Activated naive CD4-positive, alpha-beta T cell treated with anti-CD3 and anti-CD28 coated beads for 36 hours (primary cell): ENCODE measurements around the gene PCCA. TPM values are rescaled to one million over a fixed set of nuclear protein-coding genes. Genes with fewer than 3 reads are reported as not detected.
"Not testable (repeated sequence)": the region's sequence is repeated elsewhere in the genome, so short reads cannot be mapped to it uniquely, and the experiment has no call there.

ENCODE experiments used
- CTCF ChIA-PET: fragments of 350-600 bp; sonication (Branson Sonifier 250); formaldehyde crosslinking; loops from one replicate; lab custom pipeline; 2021; ENCODE audit warnings: antibody characterized with exemption; lab: Charles Lee
- DNase-seq: peaks from one replicate; pipeline ENCODE4 v3.0.0-alpha.2; 2020
- H3K27ac Mint-ChIP-seq: one replicate; pipeline ENCODE4 v1.8.0; 2021; ENCODE audit warnings: mild to moderate bottlenecking, mixed read lengths
- H3K27me3 Mint-ChIP-seq: one replicate; pipeline ENCODE4 v1.8.0; 2021; ENCODE audit warnings: low read depth, mixed read lengths
- H3K36me3 Mint-ChIP-seq: one replicate; pipeline ENCODE4 v1.8.0; 2021; ENCODE audit warnings: low read depth, mixed read lengths
- H3K4me1 Mint-ChIP-seq: one replicate; pipeline ENCODE4 v1.8.0; 2021; ENCODE audit warnings: low read depth, mixed read lengths
- H3K4me3 Mint-ChIP-seq: one replicate; pipeline ENCODE4 v1.8.0; 2021; ENCODE audit warnings: mild to moderate bottlenecking, moderate library complexity, mixed read lengths
- H3K9me3 Mint-ChIP-seq: one replicate; pipeline ENCODE4 v1.8.0; 2021; ENCODE audit warnings: mixed read lengths
- intact Hi-C: fragments of 100-400 bp; cut with micrococcal nuclease; formaldehyde crosslinking; loops from one replicate; pipeline ENCODE4 v1.15.1; 2023
- total RNA-seq, 2 experiments: library from RNA; stranded (reverse); gene quantifications; one replicate each; pipeline ENCODE4 v1.2.3, GENCODE V29; 2021

Gene PCCA
- total RNA-seq, 2 experiments from 2014 or later, result 6.8 to 8.1 TPM

DNA sequence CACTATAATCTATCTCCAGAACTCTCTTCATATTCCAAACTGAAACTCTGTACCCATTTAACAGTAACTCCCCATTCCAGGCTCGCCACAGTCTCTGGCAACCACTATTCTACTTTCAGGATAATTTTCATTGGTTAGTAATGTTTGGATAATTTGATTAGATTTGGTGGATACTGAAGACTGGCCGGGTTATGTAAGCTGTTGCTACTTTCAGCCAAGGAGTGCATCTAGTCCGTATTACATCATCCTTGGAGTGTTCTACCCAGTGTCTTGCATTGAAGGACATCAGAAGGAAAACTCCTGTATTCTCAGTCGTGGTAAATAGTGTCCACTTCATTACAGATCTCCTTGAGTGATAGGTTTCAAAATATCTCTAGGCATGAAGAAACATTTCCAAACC is 60.5 kb downstream of the PCCA start:
- H3K9me3 Mint-ChIP-seq, result peaks cover 2% of the 10 kb centered on the region
- no peak for DNase-seq
- no peak overlapping the region for H3K4me3 Mint-ChIP-seq
- peaks cover 10% of the 10 kb centered on the region for H3K36me3 Mint-ChIP-seq
- H3K27me3 Mint-ChIP-seq, result no peaks in the 10 kb centered on the region
- no peak overlapping the region for H3K27ac Mint-ChIP-seq
- CTCF ChIA-PET, result no interaction called here
- no peaks in the 10 kb centered on the region for H3K4me1 Mint-ChIP-seq
- intact Hi-C loops, result no loop called here

DNA sequence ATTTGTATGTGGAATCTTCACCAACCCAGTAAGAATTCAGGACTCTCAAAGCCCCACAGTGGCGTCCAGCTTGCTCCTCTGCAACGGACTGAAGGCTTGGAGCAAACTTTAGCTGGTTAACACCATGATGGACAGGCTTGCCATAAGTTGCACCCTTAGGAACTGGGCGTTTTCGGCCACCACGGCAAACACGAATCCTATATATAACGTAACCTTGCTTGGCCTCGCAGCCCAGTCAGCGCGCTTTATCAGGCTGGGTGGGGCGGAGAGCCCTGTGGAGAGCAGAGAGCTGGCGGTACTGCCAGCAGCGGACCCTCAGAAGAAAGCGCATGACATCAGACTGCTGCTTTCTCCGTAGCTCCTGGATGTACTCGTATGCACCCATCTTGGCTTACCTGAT is 61.8 kb downstream of the PCCA start:
- DNase-seq, CTCF ChIA-PET: not testable (repeated sequence)

DNA sequence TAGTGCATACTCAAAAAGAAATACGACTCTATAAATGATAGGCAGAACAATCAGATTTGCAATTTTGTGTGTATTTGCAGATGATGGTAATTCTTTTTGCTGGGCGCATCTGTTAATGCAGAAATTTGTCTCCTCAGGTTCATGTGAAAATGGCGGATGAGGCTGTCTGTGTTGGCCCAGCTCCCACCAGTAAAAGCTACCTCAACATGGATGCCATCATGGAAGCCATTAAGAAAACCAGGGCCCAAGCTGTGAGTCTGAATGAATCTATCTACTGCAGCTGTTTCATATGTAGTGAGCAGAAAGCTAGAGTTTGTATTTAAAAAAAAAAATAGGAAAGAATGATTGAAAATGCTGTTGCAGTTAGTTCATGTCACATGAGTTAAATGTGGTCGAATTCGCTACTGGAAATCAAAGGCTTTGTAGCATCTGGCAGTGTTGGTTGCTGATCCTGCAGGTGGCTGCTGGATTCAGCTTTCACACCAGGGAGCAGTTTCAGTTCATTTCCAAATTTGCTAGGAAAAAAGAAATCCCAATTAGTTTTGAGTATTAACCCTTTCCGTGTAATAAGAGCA is 66.0 kb downstream of the PCCA start:
- Mint-ChIP-seq H3K9me3 (no peaks in the 10 kb centered on the region), H3K27me3 (no peaks in the 10 kb centered on the region), H3K27ac (no peak overlapping the region), H3K36me3 (no peaks in the 10 kb centered on the region), H3K4me1 (no peaks in the 10 kb centered on the region), H3K4me3 (no peak overlapping the region)
- intact Hi-C loops, result no loop called here
- DNase-seq, result no peak
- CTCF ChIA-PET, result no interaction called here

More for the DNA sequence above, 61.8 kb downstream of the PCCA start:
- intact Hi-C loops, H3K4me3 Mint-ChIP-seq, H3K27ac Mint-ChIP-seq, H3K36me3 Mint-ChIP-seq, H3K9me3 Mint-ChIP-seq, H3K4me1 Mint-ChIP-seq, H3K27me3 Mint-ChIP-seq: not testable (repeated sequence)

DNA sequence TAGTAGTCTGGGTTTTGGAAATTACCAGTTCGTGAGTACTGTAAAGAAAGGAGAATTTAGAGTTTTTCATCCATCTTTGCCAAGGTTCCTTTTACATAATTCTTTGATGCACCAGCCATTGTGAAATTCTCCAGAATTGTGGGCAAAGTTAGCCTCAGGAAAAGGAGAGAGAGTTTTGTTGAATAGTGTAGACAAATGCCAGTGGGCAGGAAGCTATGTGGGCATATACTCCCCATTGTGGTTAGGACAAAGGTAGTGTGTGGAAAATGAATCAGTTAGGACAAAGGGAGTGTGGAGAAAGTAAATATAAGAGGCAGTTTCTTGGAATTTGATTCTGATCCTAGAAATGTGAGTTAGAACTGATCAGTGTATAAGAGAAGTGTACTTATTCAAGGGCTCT is 67.9 kb downstream of the PCCA start:
- Mint-ChIP-seq H3K27me3 (no peaks in the 10 kb centered on the region), H3K4me1 (no peaks in the 10 kb centered on the region), H3K4me3 (no peak overlapping the region), H3K36me3 (no peaks in the 10 kb centered on the region), H3K27ac (no peak overlapping the region), H3K9me3 (no peaks in the 10 kb centered on the region)
- CTCF ChIA-PET, result no interaction called here
- DNase-seq, result no peak
- intact Hi-C loops, result no loop called here

DNA sequence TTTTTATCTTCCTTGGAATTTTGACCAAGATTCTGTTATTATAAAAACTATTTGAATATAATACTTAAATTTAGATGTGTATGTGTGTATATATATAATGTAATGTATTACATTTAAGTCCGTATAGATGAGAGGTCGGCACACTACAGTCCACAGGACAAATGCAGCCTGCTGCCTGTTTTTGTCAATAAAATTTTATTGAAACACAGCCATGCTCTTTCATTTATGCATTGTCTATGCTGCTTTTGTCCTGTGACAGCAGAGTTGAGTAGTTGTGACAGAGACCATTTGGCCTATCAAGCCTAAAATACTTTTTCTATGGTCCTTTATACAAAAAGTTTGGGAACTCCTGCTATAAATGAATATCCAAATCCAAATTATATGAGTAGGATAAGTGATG is 69.7 kb downstream of the PCCA start:
- intact Hi-C loops, result no loop called here
- no peaks in the 10 kb centered on the region for H3K4me1 Mint-ChIP-seq
- no peaks in the 10 kb centered on the region for H3K27me3 Mint-ChIP-seq
- H3K4me3 Mint-ChIP-seq, result no peak overlapping the region
- DNase-seq, result no peak
- H3K36me3 Mint-ChIP-seq, result no peaks in the 10 kb centered on the region
- CTCF ChIA-PET, result no interaction called here
- no peak overlapping the region for H3K27ac Mint-ChIP-seq
- H3K9me3 Mint-ChIP-seq, result no peaks in the 10 kb centered on the region

DNA sequence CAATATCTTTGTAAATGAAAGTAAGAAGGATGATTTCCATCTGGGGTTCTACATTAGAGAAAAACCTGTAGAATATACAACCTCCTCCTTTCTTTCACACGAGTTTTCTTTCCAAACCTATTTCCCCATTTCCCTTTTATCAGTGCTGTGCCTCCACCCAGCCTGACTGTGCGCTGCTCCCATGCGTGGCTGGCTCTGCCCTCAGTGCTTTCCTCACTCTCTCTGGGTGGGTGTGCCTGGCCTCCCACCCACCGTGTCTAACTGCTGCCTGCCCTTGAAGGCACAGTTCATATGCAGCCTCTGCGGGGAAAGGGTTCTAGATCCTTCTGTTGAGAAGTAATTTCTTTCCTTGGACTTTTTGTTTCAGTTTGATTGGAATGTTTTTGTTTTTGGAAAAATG is 70.7 kb downstream of the PCCA start:
- Mint-ChIP-seq H3K4me1 (no peaks in the 10 kb centered on the region), H3K36me3 (no peaks in the 10 kb centered on the region), H3K27ac (no peak overlapping the region), H3K9me3 (no peaks in the 10 kb centered on the region), H3K27me3 (no peaks in the 10 kb centered on the region), H3K4me3 (no peak overlapping the region)
- CTCF ChIA-PET, result interaction anchor here (0.6 kb wide), 1 partner anchor 158 kb away, joined by 3 read pairs; no protein-coding TSS in a partner anchor
- DNase-seq, result no peak
- intact Hi-C loops, result no loop called here

DNA sequence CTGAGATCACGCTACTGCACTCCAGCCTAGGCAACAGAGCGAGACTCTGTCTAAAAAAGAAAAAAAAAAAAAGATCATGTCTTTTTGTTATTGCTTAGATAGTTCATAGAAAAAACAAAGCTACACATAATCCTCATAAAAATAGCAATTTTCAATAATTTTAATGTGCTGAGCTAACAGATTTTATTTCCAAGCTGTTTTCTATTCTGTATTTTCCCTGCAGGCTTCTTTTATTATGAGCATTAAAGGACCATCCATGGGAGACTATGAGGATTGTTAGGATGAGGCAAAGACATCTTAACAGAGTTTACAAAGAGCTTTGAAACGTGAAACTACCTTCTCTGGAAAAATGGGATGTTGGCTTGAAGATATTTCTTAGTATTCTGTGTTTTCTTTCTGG is 71.6 kb downstream of the PCCA start:
- Mint-ChIP-seq H3K36me3 (no peaks in the 10 kb centered on the region), H3K27ac (no peak overlapping the region), H3K4me3 (no peak overlapping the region), H3K4me1 (no peaks in the 10 kb centered on the region), H3K9me3 (no peaks in the 10 kb centered on the region), H3K27me3 (no peaks in the 10 kb centered on the region)
- intact Hi-C loops, result no loop called here
- CTCF ChIA-PET, result interaction anchor here (0.6 kb wide), 1 partner anchor 17 kb away, joined by 4 read pairs; no protein-coding TSS in a partner anchor
- no peak for DNase-seq

DNA sequence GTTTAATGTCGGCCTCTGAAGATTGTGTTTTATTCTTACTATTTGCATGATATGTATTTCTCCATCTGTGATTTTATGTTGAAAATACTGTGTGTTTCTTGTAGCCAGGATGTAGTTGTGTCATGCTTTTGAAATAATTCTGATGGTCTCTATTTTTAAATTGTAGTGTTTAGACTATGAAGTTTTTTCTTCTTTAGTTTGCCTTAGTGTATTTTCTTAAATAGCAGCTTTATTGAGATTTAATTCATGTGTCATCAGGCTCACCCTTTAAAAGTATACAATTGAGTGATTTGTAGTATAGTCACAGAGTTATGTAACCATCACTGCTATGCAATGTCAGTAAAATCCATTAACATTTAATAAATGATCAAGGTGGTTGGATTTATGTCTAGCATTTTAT is 74.5 kb downstream of the PCCA start:
- H3K36me3 Mint-ChIP-seq, result peaks cover 2% of the 10 kb centered on the region
- no peak overlapping the region for H3K27ac Mint-ChIP-seq
- H3K27me3 Mint-ChIP-seq, result no peaks in the 10 kb centered on the region
- DNase-seq, result no peak
- no peak overlapping the region for H3K4me3 Mint-ChIP-seq
- intact Hi-C loops, result no loop called here
- no peaks in the 10 kb centered on the region for H3K4me1 Mint-ChIP-seq
- CTCF ChIA-PET, result no interaction called here
- no peaks in the 10 kb centered on the region for H3K9me3 Mint-ChIP-seq

DNA sequence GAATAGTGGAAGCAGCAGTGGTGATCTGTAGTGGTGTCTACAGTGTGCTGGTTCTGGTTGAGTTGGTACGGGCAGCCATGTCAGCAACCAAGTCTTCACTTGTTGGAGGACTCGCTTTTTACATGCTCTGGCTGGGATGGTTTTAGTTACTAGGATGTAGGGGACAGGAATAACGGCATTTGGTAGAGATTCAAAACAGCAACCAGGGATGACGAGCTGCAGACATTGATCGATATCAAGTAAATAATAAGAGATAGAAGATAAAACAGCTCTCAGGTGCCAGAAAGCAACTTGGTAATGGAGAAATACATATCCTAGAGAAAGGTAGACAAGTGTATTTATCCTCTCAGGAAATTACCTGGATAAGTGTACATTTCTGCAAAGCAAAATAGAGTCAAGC is 84.3 kb downstream of the PCCA start:
- H3K36me3 Mint-ChIP-seq, result peaks cover 9% of the 10 kb centered on the region
- H3K4me1 Mint-ChIP-seq, result no peaks in the 10 kb centered on the region
- no peak overlapping the region for H3K27ac Mint-ChIP-seq
- no peak overlapping the region for H3K4me3 Mint-ChIP-seq
- H3K9me3 Mint-ChIP-seq, result peaks cover 8% of the 10 kb centered on the region
- H3K27me3 Mint-ChIP-seq, result no peaks in the 10 kb centered on the region
- DNase-seq, result no peak
- CTCF ChIA-PET, result interaction anchor here (0.6 to 1.2 kb wide), 2 partner anchors 43 to 61 kb away, joined by 3 read pairs; no protein-coding TSS in a partner anchor
- intact Hi-C loops, result no loop called here

DNA sequence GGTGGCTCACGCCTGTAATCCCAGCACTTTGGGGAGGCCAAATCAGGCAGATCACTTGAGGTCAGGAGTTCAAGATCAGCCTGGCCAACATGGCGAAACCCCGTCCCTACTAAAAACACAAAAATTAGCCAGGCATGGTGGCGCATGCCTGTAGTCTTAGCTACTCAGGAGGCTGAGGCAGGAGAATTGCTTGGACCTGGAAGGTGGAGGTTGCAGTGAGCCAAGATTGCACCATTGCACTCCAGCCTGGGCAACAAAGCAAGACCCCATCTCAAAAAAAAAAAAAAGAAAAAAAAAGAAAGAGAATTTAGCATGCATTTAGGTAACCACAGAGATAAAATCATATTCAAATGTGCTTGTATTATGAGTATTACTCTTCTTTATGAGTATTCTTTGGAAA is 85.6 kb downstream of the PCCA start:
- H3K4me3 Mint-ChIP-seq, H3K9me3 Mint-ChIP-seq, CTCF ChIA-PET: not testable (repeated sequence)

DNA sequence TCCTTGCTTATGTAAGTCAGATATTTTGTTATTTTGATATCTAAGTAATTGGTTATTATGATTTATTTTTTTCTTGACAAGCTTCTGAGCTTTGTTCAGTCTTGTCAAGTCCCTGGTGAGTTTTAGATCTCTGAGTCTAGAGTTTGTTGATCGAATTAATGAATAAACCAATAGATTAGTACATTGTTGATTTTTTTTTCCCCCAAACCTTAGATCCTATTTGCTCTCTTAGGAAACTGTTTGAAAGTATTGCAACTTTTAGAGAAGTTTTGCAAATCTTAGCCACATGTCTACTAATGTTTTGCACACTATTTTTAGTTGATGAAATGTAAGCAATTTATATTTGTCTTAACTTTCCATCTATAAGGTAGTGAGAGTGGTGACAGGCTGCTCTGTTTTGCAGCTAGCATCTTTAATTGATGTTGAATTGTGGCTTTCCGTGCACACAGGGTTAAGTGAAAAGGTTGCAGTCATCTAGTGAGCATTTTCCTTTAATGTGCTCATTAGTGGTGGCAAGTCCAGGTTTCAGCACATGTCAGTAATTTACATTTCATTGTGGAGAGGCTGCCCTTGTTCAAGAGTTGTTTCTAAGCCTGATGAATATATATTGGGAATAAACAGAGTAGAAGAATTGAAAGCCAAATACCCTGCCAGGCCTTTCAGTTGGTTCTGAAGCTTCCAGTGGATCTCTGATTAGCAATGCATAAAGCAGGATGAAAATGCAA is 86.3 kb downstream of the PCCA start:
- intact Hi-C loops, result no loop called here
- H3K9me3 Mint-ChIP-seq, result peaks cover 8% of the 10 kb centered on the region
- H3K36me3 Mint-ChIP-seq, result peaks cover 7% of the 10 kb centered on the region
- no peak overlapping the region for H3K4me3 Mint-ChIP-seq
- no peak overlapping the region for H3K27ac Mint-ChIP-seq
- H3K4me1 Mint-ChIP-seq, result no peaks in the 10 kb centered on the region
- DNase-seq, result no peak
- CTCF ChIA-PET, result interaction anchor here (0.6 kb wide), 1 partner anchor 357 kb away, joined by 6 read pairs; no protein-coding TSS in a partner anchor
- no peaks in the 10 kb centered on the region for H3K27me3 Mint-ChIP-seq

More for the DNA sequence above, 85.6 kb downstream of the PCCA start:
- H3K27me3 Mint-ChIP-seq, H3K27ac Mint-ChIP-seq, H3K36me3 Mint-ChIP-seq, DNase-seq, H3K4me1 Mint-ChIP-seq, intact Hi-C loops: not testable (repeated sequence)

DNA sequence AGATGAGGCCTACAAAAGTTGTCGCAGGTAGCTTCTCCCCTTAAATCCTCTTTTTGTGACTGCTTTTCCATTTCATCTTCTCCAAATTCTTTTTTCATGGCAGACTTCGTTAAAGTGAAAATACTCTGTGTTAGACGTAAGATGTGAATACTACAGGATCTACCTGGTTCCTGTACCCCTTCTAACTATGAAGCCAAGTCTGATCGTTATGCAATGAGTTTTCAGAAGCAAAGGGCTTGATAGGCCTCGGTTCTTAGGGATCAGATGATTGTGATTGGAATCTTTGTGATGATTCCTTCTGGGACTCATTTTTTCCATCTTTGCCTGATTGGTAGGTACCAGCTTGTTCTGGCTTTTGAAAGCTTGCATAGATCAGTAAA is 86.9 kb downstream of the PCCA start:
- H3K4me1 Mint-ChIP-seq, result no peaks in the 10 kb centered on the region
- no peak overlapping the region for H3K27ac Mint-ChIP-seq
- no peaks in the 10 kb centered on the region for H3K27me3 Mint-ChIP-seq
- H3K9me3 Mint-ChIP-seq, result peaks cover 8% of the 10 kb centered on the region
- no peak for DNase-seq
- peaks cover 7% of the 10 kb centered on the region for H3K36me3 Mint-ChIP-seq
- intact Hi-C loops, result no loop called here
- H3K4me3 Mint-ChIP-seq, result no peak overlapping the region
- CTCF ChIA-PET, result interaction anchor here (0.6 kb wide), 1 partner anchor 358 kb away, joined by 6 read pairs; no protein-coding TSS in a partner anchor

DNA sequence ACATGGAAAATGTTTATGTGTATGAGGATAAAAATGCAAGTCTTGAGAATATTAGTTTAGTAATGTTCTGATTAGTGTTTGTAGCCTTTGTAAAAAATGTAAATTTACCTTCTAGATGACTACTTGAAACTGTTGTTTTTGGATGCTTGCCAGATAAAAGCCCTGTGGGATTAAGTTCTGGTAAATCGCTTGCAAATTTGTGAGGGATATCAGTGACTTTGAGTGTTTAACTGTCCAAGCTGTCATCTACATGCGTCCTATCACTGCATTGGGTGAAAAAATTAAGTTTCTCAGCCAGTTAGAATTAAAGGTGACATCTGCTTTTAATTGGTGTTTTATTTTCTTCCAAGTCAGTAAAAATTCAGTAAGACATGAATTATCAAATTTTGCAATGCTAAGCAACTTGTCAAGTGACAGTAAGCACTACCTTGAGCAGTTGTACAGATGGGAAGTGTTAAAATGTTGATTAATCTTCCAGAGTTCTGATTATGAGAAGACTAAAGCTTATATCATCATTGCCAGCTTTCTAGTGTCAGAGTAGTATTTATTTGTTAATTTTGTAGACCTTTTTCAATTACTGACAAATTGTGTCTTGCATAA is 88.0 kb downstream of the PCCA start:
- no peak overlapping the region for H3K4me3 Mint-ChIP-seq
- no peak overlapping the region for H3K27ac Mint-ChIP-seq
- H3K9me3 Mint-ChIP-seq, result peaks cover 10% of the 10 kb centered on the region
- H3K27me3 Mint-ChIP-seq, result no peaks in the 10 kb centered on the region
- CTCF ChIA-PET, result no interaction called here
- intact Hi-C loops, result no loop called here
- H3K4me1 Mint-ChIP-seq, result no peaks in the 10 kb centered on the region
- DNase-seq, result no peak
- H3K36me3 Mint-ChIP-seq, result peaks cover 5% of the 10 kb centered on the region
